Testis (tissue), 3 donors: Measurements from ENCODE around the gene SRXN1. TPM values are rescaled to one million over a fixed set of nuclear protein-coding genes. Genes with fewer than 3 reads are reported as not detected.

Source experiments
- DNase-seq: peaks from one replicate; pipeline ENCODE4 v3.0.0-alpha.2; 2019
- H3K27ac ChIP-seq, 2 donors: fragments of 200-600 bp; sonication (generic); one replicate each; pipeline ENCODE4 v1.5.1; 2019
- H3K27me3 ChIP-seq: fragments of 200-600 bp; sonication (generic); one replicate; pipeline ENCODE4 v1.5.1; 2019
- H3K36me3 ChIP-seq: fragments of 200-600 bp; sonication (generic); one replicate; pipeline ENCODE4 v1.5.1; 2017; ENCODE audit warnings: low read depth; ENCODE audit errors: missing control alignments
- H3K4me1 ChIP-seq: fragments of 200-600 bp; sonication (generic); one replicate; pipeline ENCODE4 v1.5.1; 2019
- H3K4me3 ChIP-seq, 2 donors: fragments of 200-600 bp; sonication (generic); one replicate each; pipeline ENCODE4 v1.5.1; 2017 to 2019
- H3K9me3 ChIP-seq: fragments of 200-600 bp; sonication (generic); one replicate; pipeline ENCODE4 v1.5.1; 2017
- POLR2A ChIP-seq: fragments of 450-650 bp; IDR thresholded peaks from one replicate; pipeline ENCODE4 v1.6.1; 2017; ENCODE audit warnings: antibody characterized with exemption, mild to moderate bottlenecking, moderate library complexity
- WGBS, 2 donors: methylation state at CpG; one replicate each; pipeline ENCODE4 v1.1.5; 2018; 5-methylcytosine and 5-hydroxymethylcytosine counted together
- intact Hi-C: fragments of 100-400 bp; cut with DNase I; formaldehyde crosslinking; loops from one replicate; pipeline ENCODE4 v1.15.1; 2023; ENCODE audit warnings: low total_unique reads
- polyA plus RNA-seq: library from polyadenylated mRNA; stranded (reverse); fragments of 350-450 nt; fragmentation: Illumina TruSeq; extraction: RNeasy Lipid Tissue Mini Kit (QIAGEN cat#74804); gene quantifications from one replicate; pipeline ENCODE4 v1.2.3, GENCODE V29; 2014; ENCODE audit warnings: low read depth, low replicate concordance; ENCODE audit not compliant: insufficient read depth
- total RNA-seq, 2 donors: library from RNA; depleted of rRNA; stranded (reverse); fragments of >200 nt; gene quantifications; one replicate each; pipeline ENCODE4 v1.2.3, GENCODE V29; 2016
- TF ChIP-seq, protein P1 (sequence below), 3 experiments: fragments of 450-650 bp in 2 of 3; fragments of 200-600 bp in 1 of 3; sonication (generic) in 1 of 3; IDR thresholded peaks; one replicate each; pipeline ENCODE4 v1.5.1; 2016 to 2019; ENCODE audit warnings: antibody characterized with exemption in 3 of 3, mild to moderate bottlenecking in 2 of 3, moderate library complexity in 1 of 3

Gene SRXN1
- total and polyA plus RNA-seq, 3 donors from 2014 or later: 20.6 to 29.8 (median 26.9) TPM

DNA sequence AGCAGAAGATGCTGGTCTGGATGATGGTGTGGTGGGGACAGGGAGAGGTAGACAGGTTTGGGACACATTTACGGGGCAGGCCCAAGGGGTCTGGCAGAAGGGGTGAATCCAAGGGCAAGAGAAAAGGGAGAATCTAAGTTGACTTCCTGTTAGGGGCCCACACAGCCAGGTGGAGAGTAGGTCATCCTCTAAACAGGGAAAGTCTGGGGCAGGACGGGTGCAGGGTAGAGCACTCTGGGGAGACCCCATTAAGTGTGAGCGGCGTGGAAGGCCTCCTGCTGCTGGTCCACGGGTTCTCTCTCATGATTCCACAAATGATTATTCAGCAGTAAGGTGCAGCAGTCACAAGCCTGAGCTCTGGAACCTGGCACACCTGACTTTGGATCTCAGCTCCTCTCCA lies 2.7 kb downstream of the SRXN1 start:
- H3K9me3 ChIP-seq: no peaks in the 10 kb centered on the region
- 86 to 93% methylated on average over 5 of the region's 5 CpGs for whole genome bisulfite sequencing, 2 donors
- H3K36me3 ChIP-seq: no peaks in the 10 kb centered on the region
- no peaks in the 10 kb centered on the region for H3K27me3 ChIP-seq
- no peak overlapping the region for H3K4me3 ChIP-seq
- intact Hi-C loops: no loop called here
- peaks cover 18% of the 10 kb centered on the region for H3K4me1 ChIP-seq
- TF ChIP-seq, protein P1, sequence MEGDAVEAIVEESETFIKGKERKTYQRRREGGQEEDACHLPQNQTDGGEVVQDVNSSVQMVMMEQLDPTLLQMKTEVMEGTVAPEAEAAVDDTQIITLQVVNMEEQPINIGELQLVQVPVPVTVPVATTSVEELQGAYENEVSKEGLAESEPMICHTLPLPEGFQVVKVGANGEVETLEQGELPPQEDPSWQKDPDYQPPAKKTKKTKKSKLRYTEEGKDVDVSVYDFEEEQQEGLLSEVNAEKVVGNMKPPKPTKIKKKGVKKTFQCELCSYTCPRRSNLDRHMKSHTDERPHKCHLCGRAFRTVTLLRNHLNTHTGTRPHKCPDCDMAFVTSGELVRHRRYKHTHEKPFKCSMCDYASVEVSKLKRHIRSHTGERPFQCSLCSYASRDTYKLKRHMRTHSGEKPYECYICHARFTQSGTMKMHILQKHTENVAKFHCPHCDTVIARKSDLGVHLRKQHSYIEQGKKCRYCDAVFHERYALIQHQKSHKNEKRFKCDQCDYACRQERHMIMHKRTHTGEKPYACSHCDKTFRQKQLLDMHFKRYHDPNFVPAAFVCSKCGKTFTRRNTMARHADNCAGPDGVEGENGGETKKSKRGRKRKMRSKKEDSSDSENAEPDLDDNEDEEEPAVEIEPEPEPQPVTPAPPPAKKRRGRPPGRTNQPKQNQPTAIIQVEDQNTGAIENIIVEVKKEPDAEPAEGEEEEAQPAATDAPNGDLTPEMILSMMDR (IDR thresholded peaks at IDR 0.05): no peak
- TF ChIP-seq POLR2A: no peak
- H3K27ac ChIP-seq: no peak overlapping the region
- no peak for DNase-seq

DNA sequence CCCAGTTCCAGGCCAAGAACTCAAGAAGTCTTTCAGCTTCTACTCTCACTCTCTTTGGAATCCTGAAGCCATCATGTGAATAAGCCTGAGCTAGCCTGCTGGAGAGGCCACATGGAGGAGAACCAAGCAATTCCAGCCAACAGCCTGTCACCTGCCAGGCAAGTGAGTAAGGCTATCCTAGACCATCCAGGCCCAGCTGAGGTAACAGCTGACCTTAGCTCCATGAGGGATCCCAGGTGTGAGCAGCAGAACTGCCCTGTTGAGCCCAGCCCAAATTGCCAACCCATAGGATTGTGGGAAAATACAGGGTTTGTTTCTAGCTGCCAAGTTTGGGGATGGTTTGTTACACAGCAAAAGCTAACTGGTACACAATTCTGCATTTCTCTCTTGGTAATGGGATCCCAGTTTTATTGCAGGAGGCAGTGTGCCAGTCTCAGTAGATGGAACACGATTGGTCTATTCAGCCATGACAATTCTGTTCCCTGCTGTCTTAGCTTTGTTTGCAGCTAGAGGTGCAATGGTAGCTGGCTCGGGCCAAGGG lies 5.5 kb downstream of the SRXN1 start:
- Histone ChIP-seq H3K27me3 (no peaks in the 10 kb centered on the region), H3K9me3 (no peaks in the 10 kb centered on the region), H3K36me3 (no peaks in the 10 kb centered on the region), H3K4me1 (peaks cover 12% of the 10 kb centered on the region), H3K4me3 (no peak overlapping the region), H3K27ac (no peak overlapping the region)
- no peak for DNase-seq
- TF ChIP-seq, protein P1 (IDR thresholded peaks at IDR 0.05): no peak
- no peak for TF ChIP-seq POLR2A
- intact Hi-C loops: loop anchor here (5.0 kb wide), 1 partner anchor 85 kb away; no protein-coding TSS in a partner anchor
- 91 to 93% methylated on average over 2 of the region's 2 CpGs for WGBS, 2 donors

DNA sequence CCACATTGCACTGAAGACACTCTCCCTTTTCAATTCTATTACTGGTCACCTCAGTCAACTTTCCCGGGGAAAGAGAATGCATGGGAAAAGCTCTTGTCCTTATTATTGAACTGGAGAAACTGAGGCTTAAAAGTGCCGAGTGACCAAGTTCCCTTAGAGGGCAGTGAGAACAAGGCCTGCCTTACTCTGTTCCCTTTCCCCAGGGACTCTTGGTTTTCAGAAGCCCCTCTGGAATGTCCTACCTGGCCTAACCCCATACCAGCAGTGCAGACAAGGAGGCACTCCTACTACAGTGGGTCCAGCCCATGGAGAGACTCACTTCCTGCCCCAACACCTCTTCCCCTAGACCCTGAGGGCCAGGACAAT lies 6.1 kb downstream of the SRXN1 start:
- Histone ChIP-seq H3K27ac (no peak overlapping the region), H3K27me3 (no peaks in the 10 kb centered on the region), H3K9me3 (no peaks in the 10 kb centered on the region), H3K4me3 (no peak overlapping the region), H3K4me1 (peaks cover 5% of the 10 kb centered on the region), H3K36me3 (no peaks in the 10 kb centered on the region)
- intact Hi-C loops: loop anchor here (5.0 kb wide), 1 partner anchor 85 kb away; no protein-coding TSS in a partner anchor
- DNase-seq: no peak
- 83 to 85% methylated on average over 2 of the region's 2 CpGs for WGBS, 2 donors
- no peak for TF ChIP-seq POLR2A
- TF ChIP-seq, protein P1 (IDR thresholded peaks at IDR 0.05): no peak

DNA sequence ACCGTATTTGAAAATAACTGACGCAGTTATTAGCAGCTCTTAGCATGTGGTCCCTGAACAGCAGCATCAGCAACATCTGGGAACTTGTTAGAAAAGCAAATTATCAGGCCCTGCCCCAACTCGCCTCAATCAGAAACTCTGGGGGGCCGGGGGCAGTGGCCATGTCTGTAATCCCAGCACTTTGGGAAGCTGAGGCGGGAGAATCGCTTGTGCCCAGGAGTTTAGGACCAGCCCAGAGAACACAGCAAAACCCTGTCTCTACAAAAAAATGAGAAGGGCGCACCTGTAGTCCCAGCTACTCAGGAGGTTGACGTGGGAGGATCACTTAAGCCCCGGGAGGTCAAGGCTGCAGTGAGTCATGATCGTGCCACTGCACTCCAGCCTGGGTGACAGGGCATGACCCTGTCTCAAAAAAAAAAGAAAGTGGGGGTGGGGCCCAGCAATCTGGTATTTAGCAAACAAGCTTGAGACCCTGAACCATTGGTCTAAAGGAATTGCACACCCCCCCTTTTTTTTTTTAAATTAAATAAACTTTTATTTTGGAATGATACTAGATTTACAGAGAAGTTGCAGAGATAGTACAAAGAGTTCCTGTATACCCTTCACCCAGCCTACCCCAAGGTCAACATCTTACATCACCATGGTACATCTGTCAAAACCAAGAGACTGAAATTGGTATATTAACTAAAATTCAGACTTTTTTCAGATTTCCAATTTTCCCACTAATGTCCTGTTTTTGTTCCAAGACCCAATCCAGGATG lies 6.7 kb downstream of the SRXN1 start:
- H3K4me1 ChIP-seq: peaks cover 4% of the 10 kb centered on the region
- DNase-seq: no peak
- no peaks in the 10 kb centered on the region for H3K27me3 ChIP-seq
- H3K36me3 ChIP-seq: no peaks in the 10 kb centered on the region
- no peak for TF ChIP-seq POLR2A
- TF ChIP-seq, protein P1 (IDR thresholded peaks at IDR 0.05): no peak
- 58 to 70% methylated on average over 10 of the region's 10 CpGs for WGBS, 2 donors
- intact Hi-C loops: loop anchor here (5.0 kb wide), 1 partner anchor 84 kb away; no protein-coding TSS in a partner anchor
- H3K9me3 ChIP-seq: no peaks in the 10 kb centered on the region
- H3K27ac ChIP-seq: no peak overlapping the region
- H3K4me3 ChIP-seq: no peak overlapping the region
